ENCODE measurements around the gene RETN. TPM values are rescaled to one million over a fixed set of nuclear protein-coding genes. Genes with fewer than 3 reads are reported as not detected.

Gene RETN
- total RNA-seq, 3 donors from 2014 or later: not detected

DNA sequence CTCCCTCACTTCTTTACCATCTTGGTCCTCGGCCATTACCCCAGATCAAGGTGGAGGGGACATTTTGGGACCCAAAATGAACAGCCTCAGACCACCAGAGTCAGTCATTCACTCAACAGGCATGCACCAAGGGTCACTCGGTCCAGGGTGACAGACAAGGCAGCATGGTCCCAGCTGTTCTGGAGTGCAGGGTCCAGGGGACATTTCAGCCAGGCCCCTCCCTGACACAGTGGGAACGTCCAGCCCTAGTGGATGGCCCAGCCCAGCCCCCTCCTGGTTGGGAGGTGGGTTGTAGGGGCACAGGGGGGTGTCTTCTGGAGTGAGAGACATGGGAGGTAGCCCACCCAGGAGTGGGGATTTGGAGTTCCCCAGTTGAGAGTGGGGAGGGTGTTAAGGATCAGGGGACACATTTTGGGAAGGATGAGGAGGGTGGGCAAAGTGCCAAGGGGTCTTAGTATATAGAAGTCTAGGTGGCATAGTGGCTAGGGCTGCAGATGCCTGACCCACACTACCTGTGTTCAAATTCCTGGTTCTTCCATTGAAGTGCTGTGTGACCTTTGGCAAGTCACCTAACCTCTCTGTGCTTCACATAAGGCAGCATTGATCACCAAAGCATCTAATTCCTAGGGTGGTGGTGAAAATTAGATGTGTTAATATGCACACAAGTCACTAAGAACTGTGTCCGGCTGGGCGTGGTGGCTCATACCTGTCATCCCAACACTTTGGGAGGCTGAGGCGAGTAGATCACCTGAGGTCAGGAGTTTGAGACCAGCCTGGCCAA lies 35.6 kb downstream of the RETN start:
- TF ChIP-seq, protein P1, sequence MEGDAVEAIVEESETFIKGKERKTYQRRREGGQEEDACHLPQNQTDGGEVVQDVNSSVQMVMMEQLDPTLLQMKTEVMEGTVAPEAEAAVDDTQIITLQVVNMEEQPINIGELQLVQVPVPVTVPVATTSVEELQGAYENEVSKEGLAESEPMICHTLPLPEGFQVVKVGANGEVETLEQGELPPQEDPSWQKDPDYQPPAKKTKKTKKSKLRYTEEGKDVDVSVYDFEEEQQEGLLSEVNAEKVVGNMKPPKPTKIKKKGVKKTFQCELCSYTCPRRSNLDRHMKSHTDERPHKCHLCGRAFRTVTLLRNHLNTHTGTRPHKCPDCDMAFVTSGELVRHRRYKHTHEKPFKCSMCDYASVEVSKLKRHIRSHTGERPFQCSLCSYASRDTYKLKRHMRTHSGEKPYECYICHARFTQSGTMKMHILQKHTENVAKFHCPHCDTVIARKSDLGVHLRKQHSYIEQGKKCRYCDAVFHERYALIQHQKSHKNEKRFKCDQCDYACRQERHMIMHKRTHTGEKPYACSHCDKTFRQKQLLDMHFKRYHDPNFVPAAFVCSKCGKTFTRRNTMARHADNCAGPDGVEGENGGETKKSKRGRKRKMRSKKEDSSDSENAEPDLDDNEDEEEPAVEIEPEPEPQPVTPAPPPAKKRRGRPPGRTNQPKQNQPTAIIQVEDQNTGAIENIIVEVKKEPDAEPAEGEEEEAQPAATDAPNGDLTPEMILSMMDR (IDR thresholded peaks at IDR 0.05): no peak
- TF ChIP-seq POLR2AphosphoS5 (IDR thresholded peaks at IDR 0.05): no peak
- no peak for TF ChIP-seq POLR2A (IDR thresholded peaks at IDR 0.05)
- no peak for DNase-seq (ENCODE audit: low spot score in 2 of 2)
- intact Hi-C loops (cut with DNase I; ENCODE audit: low total_unique reads): no loop called here

DNA sequence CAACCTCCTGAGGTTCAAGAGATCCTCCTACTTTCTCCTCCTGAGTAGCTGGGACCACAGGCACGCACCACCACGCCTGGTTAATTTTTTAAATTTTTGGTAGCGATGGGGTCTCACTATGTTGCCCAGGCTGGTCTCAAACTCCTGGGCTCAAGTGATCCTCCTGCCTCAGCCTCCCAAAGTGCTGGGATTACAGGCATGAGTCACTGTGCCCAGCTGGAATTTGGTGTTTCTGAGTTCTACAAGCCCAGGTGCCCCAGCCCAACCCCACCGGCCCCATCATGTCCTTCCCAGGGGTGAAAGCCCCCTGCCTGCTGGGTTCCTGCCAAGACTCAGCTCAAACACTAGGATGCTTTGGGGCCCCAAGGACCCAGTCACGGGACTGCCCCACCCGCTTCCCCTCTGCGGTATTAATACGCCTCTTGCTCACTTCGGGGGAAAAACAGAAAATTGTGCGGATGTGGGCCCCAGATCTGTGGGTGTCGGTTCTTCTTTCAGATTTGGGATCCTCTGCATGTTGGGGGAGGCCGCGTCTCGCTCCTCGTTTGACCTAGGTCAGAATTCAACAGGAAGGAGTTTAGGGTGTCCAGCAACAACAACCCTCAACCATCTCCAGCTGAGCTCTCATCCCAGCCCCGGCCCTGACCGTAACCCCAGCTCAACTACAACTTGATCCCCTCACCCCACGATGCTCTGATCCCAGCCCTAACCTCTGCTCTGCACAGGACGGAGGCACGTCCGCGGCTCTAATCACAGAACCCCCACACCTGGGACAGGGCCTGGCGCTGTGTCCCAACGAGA lies 36.7 kb downstream of the RETN start:
- no peak for TF ChIP-seq POLR2AphosphoS5 (IDR thresholded peaks at IDR 0.05)
- no peak for TF ChIP-seq POLR2A (IDR thresholded peaks at IDR 0.05)
- TF ChIP-seq, protein P1 (IDR thresholded peaks at IDR 0.05): no peak
- Histone ChIP-seq H3K4me3 (no peak overlapping the region), H3K27ac (peak overlapping the region in 1 of 2 donors; percentile 43), H3K27me3 (peaks cover 0 to 21% of the 10 kb centered on the region in 2 donors), H3K36me3 (no peaks in the 10 kb centered on the region), H3K4me1 (no peaks in the 10 kb centered on the region), H3K9me3 (no peaks in the 10 kb centered on the region)
- peak in 1 of 2 donors; percentile 18 for DNase-seq (ENCODE audit: low spot score in 2 of 2)
- intact Hi-C loops (cut with DNase I; ENCODE audit: low total_unique reads): no loop called here

More for the DNA sequence above, 35.6 kb downstream of the RETN start:
- H3K27ac ChIP-seq: no peak overlapping the region
- no peaks in the 10 kb centered on the region for H3K9me3 ChIP-seq
- no peak overlapping the region for H3K4me3 ChIP-seq
- H3K27me3 ChIP-seq: peaks cover 0 to 30% of the 10 kb centered on the region in 2 donors
- H3K4me1 ChIP-seq: no peaks in the 10 kb centered on the region
- no peaks in the 10 kb centered on the region for H3K36me3 ChIP-seq

DNA sequence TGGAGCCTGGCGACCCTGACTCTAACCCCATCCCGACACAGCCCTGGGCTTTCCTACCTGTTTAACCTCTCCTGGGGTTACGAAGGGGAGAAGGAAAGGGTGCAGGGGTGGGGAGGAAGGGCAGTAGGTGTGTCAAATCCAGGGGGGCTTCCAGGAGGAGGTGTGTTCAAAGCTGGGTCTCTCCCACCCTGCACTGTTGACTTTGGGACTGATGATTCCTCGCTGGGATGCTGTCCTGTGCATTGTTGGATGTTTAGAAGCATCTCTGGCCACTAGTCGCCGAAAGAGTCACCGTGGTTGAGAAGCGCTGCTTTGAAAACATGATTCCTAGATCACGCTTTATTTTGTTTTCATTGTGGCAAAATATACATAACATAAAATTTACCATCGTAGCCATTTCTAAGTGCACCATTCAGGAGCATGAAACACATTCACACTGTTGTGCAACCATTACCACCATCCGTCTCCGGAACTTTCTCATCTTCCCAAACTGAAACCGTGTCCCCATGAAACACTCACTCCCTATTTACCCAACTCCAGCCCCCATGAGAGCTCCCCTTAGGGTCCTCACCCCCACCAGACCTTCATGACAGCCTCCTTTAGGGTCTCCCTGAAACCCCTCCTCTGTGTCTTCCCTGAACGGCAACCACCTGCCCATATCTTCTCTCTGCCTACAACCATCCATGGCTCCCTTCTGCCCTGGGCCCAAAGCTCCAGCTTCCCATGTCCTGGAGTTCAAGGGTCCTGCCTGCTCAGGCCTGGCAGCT lies 37.5 kb downstream of the RETN start:
- Histone ChIP-seq H3K27ac (peak overlapping the region in 1 of 2 donors; percentile 43), H3K36me3 (no peaks in the 10 kb centered on the region), H3K9me3 (no peaks in the 10 kb centered on the region), H3K27me3 (peaks cover 0 to 13% of the 10 kb centered on the region in 2 donors), H3K4me1 (no peaks in the 10 kb centered on the region), H3K4me3 (no peak overlapping the region)
- DNase-seq (ENCODE audit: low spot score in 2 of 2): no peak
- intact Hi-C loops (cut with DNase I; ENCODE audit: low total_unique reads): no loop called here
- TF ChIP-seq, protein P1 (IDR thresholded peaks at IDR 0.05): no peak
- TF ChIP-seq POLR2A (IDR thresholded peaks at IDR 0.05) (no peak), POLR2AphosphoS5 (IDR thresholded peaks at IDR 0.05) (no peak)

DNA sequence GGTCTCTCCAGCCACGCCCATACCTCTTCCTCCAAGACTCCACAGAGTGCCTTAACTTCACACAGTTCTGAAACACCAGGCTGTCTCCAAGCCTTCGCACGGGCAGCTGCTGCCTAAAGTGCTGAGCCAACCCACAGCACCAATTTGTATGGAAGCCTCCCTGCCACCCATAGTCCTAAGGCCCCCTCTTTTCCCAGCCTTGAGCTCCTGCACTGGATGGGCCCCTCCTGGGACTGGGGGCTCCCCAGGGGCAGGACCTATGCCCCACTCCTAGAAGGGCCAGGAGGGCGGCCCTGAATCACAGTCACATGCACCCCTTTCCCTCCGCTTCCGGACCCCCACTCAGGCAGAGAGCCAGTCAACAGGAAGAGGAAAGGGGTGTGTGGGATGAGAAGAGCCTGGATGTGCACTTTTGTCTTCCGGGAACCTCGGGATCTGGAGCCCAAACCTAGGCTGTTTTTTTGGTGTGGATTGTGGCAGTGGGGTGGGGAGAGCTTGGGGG lies 38.2 kb downstream of the RETN start:
- Histone ChIP-seq H3K4me3 (no peak overlapping the region), H3K4me1 (no peaks in the 10 kb centered on the region), H3K27me3 (peaks cover 0 to 13% of the 10 kb centered on the region in 2 donors), H3K27ac (no peak overlapping the region), H3K36me3 (no peaks in the 10 kb centered on the region), H3K9me3 (no peaks in the 10 kb centered on the region)
- no peak for TF ChIP-seq POLR2AphosphoS5 (IDR thresholded peaks at IDR 0.05)
- TF ChIP-seq, protein P1 (IDR thresholded peaks at IDR 0.05): no peak
- no peak for TF ChIP-seq POLR2A (IDR thresholded peaks at IDR 0.05)
- intact Hi-C loops (cut with DNase I; ENCODE audit: low total_unique reads): no loop called here
- no peak for DNase-seq (ENCODE audit: low spot score in 2 of 2)

Data from breast epithelium (tissue), 4 donors.